Neural crest cell (in vitro differentiated cells): ENCODE results near the gene FZD8. TPM values are rescaled to one million over a fixed set of nuclear protein-coding genes. Genes with fewer than 3 reads are reported as not detected.

Experiments used
- DNase-seq: peaks from one replicate; pipeline ENCODE4 v3.0.0; 2021; ENCODE audit warnings: low read depth, mixed read lengths, low spot score
- H3K27ac Mint-ChIP-seq: one replicate; pipeline ENCODE4 v1.8.0; 2021; ENCODE audit warnings: mild to moderate bottlenecking, mixed read lengths; ENCODE audit not compliant: unreplicated experiment
- H3K27me3 Mint-ChIP-seq: 2 replicates; pipeline ENCODE4 v1.8.0; 2021; ENCODE audit warnings: low read depth, mild to moderate bottlenecking, mixed read lengths
- H3K36me3 Mint-ChIP-seq: 2 replicates; pipeline ENCODE4 v1.8.0; 2021; ENCODE audit warnings: low read depth, mild to moderate bottlenecking, mixed read lengths
- H3K4me1 Mint-ChIP-seq: 2 replicates; pipeline ENCODE4 v1.8.0; 2021; ENCODE audit warnings: mixed read lengths
- H3K4me3 Mint-ChIP-seq: one replicate; pipeline ENCODE4 v1.8.0; 2021; ENCODE audit warnings: mild to moderate bottlenecking, mixed read lengths
- H3K9me3 Mint-ChIP-seq: 2 replicates; pipeline ENCODE4 v1.8.0; 2021; ENCODE audit warnings: mixed read lengths
- CTCF ChIP-seq: fragments of 200-600 bp; sonication (generic); conservative IDR thresholded peaks from 2 replicates; pipeline ENCODE4 v1.5.0; 2021; ENCODE audit warnings: antibody characterized with exemption, mild to moderate bottlenecking
- total RNA-seq: library from RNA; stranded (reverse); gene quantifications from 2 replicates; pipeline ENCODE4 v1.2.1, GENCODE V29; 2021

FZD8 gene
- total RNA-seq, 1 donor from 2014 or later = 3.7 TPM

- Mint-ChIP-seq H3K27ac (no peak overlapping the region), H3K4me3 (peak overlapping the region; percentile 45), H3K36me3 (no peaks in the 10 kb centered on the region), H3K4me1 (peaks cover 36% of the 10 kb centered on the region), H3K27me3 (peaks cover 51% of the 10 kb centered on the region), H3K9me3 (no peaks in the 10 kb centered on the region)
- TF ChIP-seq CTCF = no peak
- no peak for DNase-seq
Observed at GRCh38 chr10:35636956-35637355, 5.1 kb downstream of the FZD8 start.

- peaks cover 36% of the 10 kb centered on the region for H3K4me1 Mint-ChIP-seq
- H3K9me3 Mint-ChIP-seq = no peaks in the 10 kb centered on the region
- H3K4me3 Mint-ChIP-seq = peak overlapping the region; percentile 28
- DNase-seq = peak; percentile 50
- H3K27ac Mint-ChIP-seq = no peak overlapping the region
- peak; percentile 95 for TF ChIP-seq CTCF
- H3K27me3 Mint-ChIP-seq = peaks cover 46% of the 10 kb centered on the region
- no peaks in the 10 kb centered on the region for H3K36me3 Mint-ChIP-seq
Observed at GRCh38 chr10:35635576-35635975, 6.5 kb downstream of the FZD8 start.

- H3K4me1 Mint-ChIP-seq = peaks cover 33% of the 10 kb centered on the region
- no peak for TF ChIP-seq CTCF
- H3K36me3 Mint-ChIP-seq = no peaks in the 10 kb centered on the region
- peaks cover 28% of the 10 kb centered on the region for H3K27me3 Mint-ChIP-seq
- no peak overlapping the region for H3K27ac Mint-ChIP-seq
- no peak for DNase-seq
- H3K4me3 Mint-ChIP-seq = no peak overlapping the region
- no peaks in the 10 kb centered on the region for H3K9me3 Mint-ChIP-seq
Observed at GRCh38 chr10:35633006-35633980, 8.8 kb downstream of the FZD8 start.

GRCh38 chr10:35632027-35632426 lies 10.1 kb downstream of the FZD8 start:
- TF ChIP-seq CTCF = no peak

GRCh38 chr10:35631404-35631803 lies 10.7 kb downstream of the FZD8 start:
- no peak for DNase-seq
- Mint-ChIP-seq H3K4me3 (no peak overlapping the region), H3K27me3 (peaks cover 9% of the 10 kb centered on the region), H3K27ac (no peak overlapping the region), H3K9me3 (no peaks in the 10 kb centered on the region), H3K36me3 (no peaks in the 10 kb centered on the region), H3K4me1 (peaks cover 20% of the 10 kb centered on the region)
- TF ChIP-seq CTCF = no peak

More at GRCh38 chr10:35632027-35632426, 10.1 kb downstream of the FZD8 start:
- Mint-ChIP-seq H3K4me3 (no peak overlapping the region), H3K27ac (no peak overlapping the region), H3K27me3 (peaks cover 16% of the 10 kb centered on the region), H3K36me3 (no peaks in the 10 kb centered on the region), H3K4me1 (peaks cover 23% of the 10 kb centered on the region), H3K9me3 (no peaks in the 10 kb centered on the region)
- no peak for DNase-seq
